ENCODE data around the gene IRAK1BP1.

IRAK1BP1 gene

GRCh38 chr6:78836598-78836997, 30.8 kb upstream of the IRAK1BP1 start:
- no peak for TF ChIP-seq CTCF (IDR thresholded peaks at IDR 0.05; ENCODE audit: extremely low read depth, missing control alignments)
- DNase-seq (ENCODE audit: low spot score) = no peak

DNA sequence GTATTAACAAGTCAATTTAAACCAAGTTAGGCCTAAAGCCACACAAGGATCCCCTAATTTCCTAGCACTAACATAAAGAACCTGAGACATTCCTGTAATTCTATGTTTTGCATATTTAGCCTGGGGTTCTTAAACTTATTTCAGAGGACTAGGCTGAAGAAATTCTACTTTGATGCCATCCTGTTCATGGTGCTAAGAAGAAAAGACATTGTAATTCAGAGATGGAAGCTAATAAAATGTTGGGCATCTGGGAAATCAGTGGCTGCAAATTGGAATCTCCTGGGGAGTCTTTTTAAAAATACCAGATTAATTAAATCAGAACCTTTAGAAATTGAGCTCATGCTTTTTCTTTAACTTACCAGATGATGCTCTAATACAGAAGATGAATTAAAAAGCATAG, 26.2 kb upstream of the IRAK1BP1 start:
- TF ChIP-seq CTCF (IDR thresholded peaks at IDR 0.05; ENCODE audit: extremely low read depth, missing control alignments) = no peak
- DNase-seq (ENCODE audit: low spot score) = no peak

GRCh38 chr6:78842953-78843352, 24.4 kb upstream of the IRAK1BP1 start:
- TF ChIP-seq CTCF (IDR thresholded peaks at IDR 0.05; ENCODE audit: extremely low read depth, missing control alignments) = no peak
- DNase-seq (ENCODE audit: low spot score) = no peak

DNA sequence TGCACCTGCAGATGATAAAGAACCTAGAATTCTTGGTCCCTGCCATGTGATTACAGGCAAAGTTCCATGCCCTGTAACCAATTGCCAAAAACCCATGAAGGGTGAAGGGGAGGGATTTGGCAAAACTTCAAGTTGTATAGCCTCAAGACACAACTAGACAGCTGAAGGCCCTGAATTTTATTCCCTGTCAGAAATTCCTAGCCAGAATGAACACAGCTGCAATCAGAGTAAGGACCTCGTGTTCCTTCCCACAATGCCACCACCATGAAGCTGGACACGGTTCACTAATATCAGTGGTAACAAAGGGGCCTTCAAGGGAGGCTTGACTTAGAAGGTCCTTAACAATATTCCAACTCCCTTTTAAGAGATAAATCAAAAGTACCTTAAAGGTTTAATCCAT, 22.5 kb upstream of the IRAK1BP1 start:
- no peak for TF ChIP-seq CTCF (IDR thresholded peaks at IDR 0.05; ENCODE audit: extremely low read depth, missing control alignments)
- DNase-seq (ENCODE audit: low spot score) = no peak

DNA sequence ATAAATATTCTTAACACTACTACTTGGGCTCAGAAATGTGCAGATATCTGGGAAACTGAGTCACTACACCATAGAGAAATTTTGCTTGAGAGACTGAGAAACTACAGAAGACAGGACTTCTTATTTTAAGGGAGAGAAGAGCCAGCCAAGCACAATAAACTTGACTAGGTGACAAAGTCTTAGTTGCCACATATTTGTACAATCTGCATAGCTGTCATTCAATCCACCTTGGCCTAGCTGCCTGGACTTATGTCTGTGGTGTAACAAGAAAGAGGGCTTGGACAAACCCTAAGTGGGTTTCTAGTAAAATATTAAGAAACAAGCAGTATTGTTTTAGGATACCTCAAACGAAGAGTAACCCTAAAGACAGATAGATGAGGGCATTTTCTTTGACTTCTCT, 21.8 kb upstream of the IRAK1BP1 start:
- DNase-seq (ENCODE audit: low spot score) = no peak
- no peak for TF ChIP-seq CTCF (IDR thresholded peaks at IDR 0.05; ENCODE audit: extremely low read depth, missing control alignments)

DNA sequence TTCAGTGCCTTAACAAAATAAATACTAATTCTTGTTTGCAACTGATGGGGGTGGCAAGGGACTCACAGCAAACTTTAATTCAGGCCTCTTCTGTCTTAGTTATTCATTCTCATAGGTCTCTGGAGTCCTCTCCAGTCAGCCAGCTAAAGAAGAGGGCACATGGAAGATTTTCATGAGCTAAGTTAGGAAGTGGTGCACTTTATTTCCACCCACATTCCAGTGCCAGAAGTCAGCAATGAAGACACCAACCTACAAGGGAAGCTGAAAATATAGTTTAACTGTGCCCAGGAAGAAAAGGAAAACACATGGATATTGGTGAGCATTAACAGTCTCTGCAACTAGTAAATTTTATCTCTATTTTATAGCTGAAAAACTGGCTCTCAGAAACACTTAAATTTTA, 16.7 kb upstream of the IRAK1BP1 start:
- no peak for DNase-seq (ENCODE audit: low spot score)

DNA sequence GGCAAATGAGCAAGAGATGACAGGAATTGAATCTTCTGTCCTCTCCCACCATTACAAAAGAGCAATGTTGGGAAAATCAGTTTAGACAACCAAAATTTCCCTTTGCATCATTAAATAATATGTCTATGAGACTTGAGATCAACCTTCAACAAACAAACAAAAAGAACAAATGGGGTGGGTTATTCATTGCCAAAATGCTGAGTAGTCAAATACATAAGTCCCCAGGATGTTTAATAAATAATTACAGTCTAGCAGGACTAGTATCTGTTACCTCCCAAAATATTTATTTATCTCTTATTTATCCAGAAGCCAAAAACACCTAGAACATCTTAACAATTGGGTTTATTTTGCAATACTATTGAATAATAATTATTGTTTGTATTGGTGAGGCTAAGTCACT, 16.2 kb upstream of the IRAK1BP1 start:
- no peak for DNase-seq (ENCODE audit: low spot score)
- TF ChIP-seq CTCF (IDR thresholded peaks at IDR 0.05; ENCODE audit: extremely low read depth, missing control alignments) = no peak

More for the DNA sequence above, 16.7 kb upstream of the IRAK1BP1 start:
- TF ChIP-seq CTCF (IDR thresholded peaks at IDR 0.05; ENCODE audit: extremely low read depth, missing control alignments) = no peak

Measured in GM20000 (cell line).